Dedifferentiated amniotic fluid mesenchymal stem cell (primary cell): ENCODE results near the gene THEM4.
"Not testable (repeated sequence)": the region's sequence is repeated elsewhere in the genome, so short reads cannot be mapped to it uniquely, and the experiment has no call there.

ENCODE experiments used
- DNase-seq: peaks from one replicate; pipeline ENCODE4 v3.0.0-alpha.2; 2016; ENCODE audit errors: extremely low spot score

The THEM4 gene

GRCh38 chr1:151935154-151935553, 25.8 kb upstream of the THEM4 start:
- no peak for DNase-seq

GRCh38 chr1:151934048-151934493, 24.8 kb upstream of the THEM4 start:
- DNase-seq = peak; percentile 67

- DNase-seq = no peak
Observed at GRCh38 chr1:151924691-151925587, 15.6 kb upstream of the THEM4 start.

- no peak for DNase-seq
Observed at GRCh38 chr1:151923422-151923821, 14.1 kb upstream of the THEM4 start.

- DNase-seq = no peak
Observed at GRCh38 chr1:151920149-151920548, 10.8 kb upstream of the THEM4 start.

GRCh38 chr1:151918819-151919610, 9.7 kb upstream of the THEM4 start:
- no peak for DNase-seq

GRCh38 chr1:151918156-151918555, 8.8 kb upstream of the THEM4 start:
- no peak for DNase-seq

GRCh38 chr1:151916726-151917370, 7.5 kb upstream of the THEM4 start:
- no peak for DNase-seq

- DNase-seq = no peak
Observed at GRCh38 chr1:151915061-151915686, 5.9 kb upstream of the THEM4 start.

- DNase-seq = no peak
Observed at GRCh38 chr1:151914076-151914475, 4.8 kb upstream of the THEM4 start.

- no peak for DNase-seq
Observed at GRCh38 chr1:151912973-151913372, 3.7 kb upstream of the THEM4 start.

GRCh38 chr1:151908228-151908691, 1.1 kb downstream of the THEM4 start:
- no peak for DNase-seq

GRCh38 chr1:151907363-151908139, 1.8 kb downstream of the THEM4 start:
- DNase-seq = no peak

- DNase-seq = not testable (repeated sequence)
Observed at GRCh38 chr1:151906324-151906645, 3.0 kb downstream of the THEM4 start.

GRCh38 chr1:151905443-151906323, 3.6 kb downstream of the THEM4 start:
- not testable (repeated sequence) for DNase-seq

- no peak for DNase-seq
Observed at GRCh38 chr1:151905070-151905442, 4.3 kb downstream of the THEM4 start.

GRCh38 chr1:151902858-151903257, 6.5 kb downstream of the THEM4 start:
- no peak for DNase-seq

- not testable (repeated sequence) for DNase-seq
Observed at GRCh38 chr1:151900804-151901203, 8.5 kb downstream of the THEM4 start.

- DNase-seq = no peak
Observed at GRCh38 chr1:151898519-151898991, 10.8 kb downstream of the THEM4 start.

GRCh38 chr1:151897991-151898431, 11.3 kb downstream of the THEM4 start:
- no peak for DNase-seq
